Left ventricle myocardium inferior (tissue), 1 donor: ENCODE measurements around the gene RNF19B. TPM values are rescaled to one million over a fixed set of nuclear protein-coding genes. Genes with fewer than 3 reads are reported as not detected.
"Not testable (repeated sequence)": the region's sequence is repeated elsewhere in the genome, so short reads cannot be mapped to it uniquely, and the experiment has no call there.

ENCODE experiments used
- DNase-seq: peaks from one replicate; pipeline ENCODE4 v3.0.0-alpha.2; 2020
- H3K27ac ChIP-seq: fragments of 200-600 bp; replicated peaks from 2 replicates; pipeline ENCODE4 v1.8.0; 2021
- H3K27me3 ChIP-seq: fragments of 200-600 bp; 2 replicates; pipeline ENCODE4 v1.8.0; 2021; ENCODE audit warnings: low read depth
- H3K36me3 ChIP-seq: fragments of 200-600 bp; 2 replicates; pipeline ENCODE4 v1.8.0; 2021
- H3K4me1 ChIP-seq: fragments of 200-600 bp; 2 replicates; pipeline ENCODE4 v1.8.0; 2021
- H3K4me3 ChIP-seq: fragments of 200-600 bp; 2 replicates; pipeline ENCODE4 v1.8.0; 2021; ENCODE audit warnings: mild to moderate bottlenecking, moderate library complexity
- H3K9me3 ChIP-seq: fragments of 200-600 bp; replicated peaks from 2 replicates; pipeline ENCODE4 v1.8.0; 2021
- CTCF ChIP-seq: fragments of 200-600 bp; IDR thresholded peaks from 2 replicates; pipeline ENCODE4 v1.8.0; 2021; ENCODE audit warnings: antibody characterized with exemption, mild to moderate bottlenecking, borderline replicate concordance
- intact Hi-C: fragments of 100-400 bp; cut with micrococcal nuclease; formaldehyde crosslinking; loops from one replicate; pipeline ENCODE4 v1.11.0; 2022
- total RNA-seq: library from RNA; stranded (reverse); fragmentation: NEBNext Ultra II Directional; extraction: Animal tissue kit (Norgen Biotek cat#: 25700); gene quantifications from one replicate; pipeline ENCODE4 v1.2.1, GENCODE V29; 2021
- donor health status: DM: no; HTN: yes; CAD: no; lungs with severe emphysema.

Gene RNF19B
- total RNA-seq, 1 donor from 2014 or later = 15.4 TPM

GRCh38 chr1:32915766-32916706, 48.6 kb downstream of the RNF19B start:
- no peak for DNase-seq
- Histone ChIP-seq H3K27ac (no peak overlapping the region), H3K9me3 (no peaks in the 10 kb centered on the region), H3K4me3 (no peak overlapping the region), H3K36me3 (no peaks in the 10 kb centered on the region), H3K4me1 (peaks cover 6% of the 10 kb centered on the region), H3K27me3 (peaks cover 23% of the 10 kb centered on the region)
- intact Hi-C loops = no loop called here
- TF ChIP-seq CTCF = no peak

- H3K27ac ChIP-seq = no peak overlapping the region
- intact Hi-C loops = no loop called here
- H3K36me3 ChIP-seq = no peaks in the 10 kb centered on the region
- no peak for TF ChIP-seq CTCF
- no peaks in the 10 kb centered on the region for H3K9me3 ChIP-seq
- no peaks in the 10 kb centered on the region for H3K4me1 ChIP-seq
- H3K27me3 ChIP-seq = peaks cover 29% of the 10 kb centered on the region
- no peak overlapping the region for H3K4me3 ChIP-seq
- DNase-seq = no peak
Measured at GRCh38 chr1:32910319-32910718, 54.3 kb downstream of the RNF19B start.

- H3K36me3 ChIP-seq = no peaks in the 10 kb centered on the region
- no peak for DNase-seq
- peaks cover 29% of the 10 kb centered on the region for H3K27me3 ChIP-seq
- no peaks in the 10 kb centered on the region for H3K4me1 ChIP-seq
- H3K9me3 ChIP-seq = no peaks in the 10 kb centered on the region
- H3K27ac ChIP-seq = no peak overlapping the region
- intact Hi-C loops = no loop called here
- no peak overlapping the region for H3K4me3 ChIP-seq
- TF ChIP-seq CTCF = no peak
Measured at GRCh38 chr1:32907435-32907834, 57.2 kb downstream of the RNF19B start.

GRCh38 chr1:32906654-32907053, 58.0 kb downstream of the RNF19B start:
- Histone ChIP-seq H3K9me3 (no peaks in the 10 kb centered on the region), H3K27me3 (peaks cover 37% of the 10 kb centered on the region), H3K36me3 (no peaks in the 10 kb centered on the region), H3K4me1 (peaks cover 2% of the 10 kb centered on the region), H3K4me3 (no peak overlapping the region), H3K27ac (no peak overlapping the region)
- no peak for TF ChIP-seq CTCF
- intact Hi-C loops = no loop called here
- DNase-seq = no peak

- DNase-seq, H3K27ac ChIP-seq, H3K9me3 ChIP-seq, H3K36me3 ChIP-seq, intact Hi-C loops, H3K4me1 ChIP-seq, H3K4me3 ChIP-seq: not testable (repeated sequence)
- H3K27me3 ChIP-seq = peaks cover 42% of the 10 kb centered on the region
Measured at GRCh38 chr1:32905588-32905987, 59.0 kb downstream of the RNF19B start.

GRCh38 chr1:32904797-32905196, 59.8 kb downstream of the RNF19B start:
- Histone ChIP-seq H3K4me3 (no peak overlapping the region), H3K27ac (no peak overlapping the region), H3K9me3 (no peaks in the 10 kb centered on the region), H3K27me3 (peaks cover 47% of the 10 kb centered on the region), H3K4me1 (peaks cover 13% of the 10 kb centered on the region), H3K36me3 (no peaks in the 10 kb centered on the region)
- intact Hi-C loops = no loop called here
- no peak for DNase-seq
- TF ChIP-seq CTCF = no peak
